Mammary epithelial cell (primary cell): ENCODE results near the gene C2orf78.

ENCODE experiments used
- EZH2 ChIP-seq: IDR thresholded peaks from 2 replicates; pipeline ENCODE4 v1.6.1; 2012; ENCODE audit warnings: low read length, inconsistent platforms, borderline replicate concordance
- TF ChIP-seq, protein P1 (sequence below), 2 donors: IDR thresholded peaks in 1 of 2; conservative IDR thresholded peaks in 1 of 2; 2 replicates each; pipeline ENCODE4 v1.5.1; 2011 to 2012; ENCODE audit warnings: inconsistent platforms in 2 of 2, low read length in 2 of 2, mild to moderate bottlenecking in 2 of 2, control low read depth in 1 of 2, low read depth in 1 of 2; ENCODE audit not compliant: insufficient read depth in 1 of 2; ENCODE audit errors: extremely low read depth in 1 of 2

DNA sequence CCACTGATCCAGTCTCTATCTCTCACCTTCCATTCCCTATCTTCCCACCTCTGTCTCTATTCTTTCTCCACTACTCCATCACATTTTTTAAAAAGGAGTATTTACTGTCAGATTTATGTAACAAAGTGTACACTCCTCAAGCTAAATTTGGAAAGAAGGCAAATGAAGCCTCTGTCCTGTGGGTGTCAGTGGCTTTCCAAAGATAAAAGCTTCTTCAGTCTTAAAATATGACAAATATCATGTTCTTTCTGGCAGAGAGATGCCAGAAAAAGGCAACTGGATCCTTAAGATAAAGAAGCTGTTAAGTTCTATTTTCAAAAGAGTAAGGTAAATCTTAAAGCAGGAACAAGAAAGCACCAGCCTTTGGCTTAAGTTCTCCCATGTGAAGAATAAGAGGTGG lies 11.2 kb upstream of the C2orf78 start:
- TF ChIP-seq, protein P1, sequence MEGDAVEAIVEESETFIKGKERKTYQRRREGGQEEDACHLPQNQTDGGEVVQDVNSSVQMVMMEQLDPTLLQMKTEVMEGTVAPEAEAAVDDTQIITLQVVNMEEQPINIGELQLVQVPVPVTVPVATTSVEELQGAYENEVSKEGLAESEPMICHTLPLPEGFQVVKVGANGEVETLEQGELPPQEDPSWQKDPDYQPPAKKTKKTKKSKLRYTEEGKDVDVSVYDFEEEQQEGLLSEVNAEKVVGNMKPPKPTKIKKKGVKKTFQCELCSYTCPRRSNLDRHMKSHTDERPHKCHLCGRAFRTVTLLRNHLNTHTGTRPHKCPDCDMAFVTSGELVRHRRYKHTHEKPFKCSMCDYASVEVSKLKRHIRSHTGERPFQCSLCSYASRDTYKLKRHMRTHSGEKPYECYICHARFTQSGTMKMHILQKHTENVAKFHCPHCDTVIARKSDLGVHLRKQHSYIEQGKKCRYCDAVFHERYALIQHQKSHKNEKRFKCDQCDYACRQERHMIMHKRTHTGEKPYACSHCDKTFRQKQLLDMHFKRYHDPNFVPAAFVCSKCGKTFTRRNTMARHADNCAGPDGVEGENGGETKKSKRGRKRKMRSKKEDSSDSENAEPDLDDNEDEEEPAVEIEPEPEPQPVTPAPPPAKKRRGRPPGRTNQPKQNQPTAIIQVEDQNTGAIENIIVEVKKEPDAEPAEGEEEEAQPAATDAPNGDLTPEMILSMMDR (conservative IDR thresholded peaks at IDR 0.05 in 1 of 2, IDR thresholded peaks at IDR 0.05 in 1 of 2; ENCODE audit: extremely low read depth in 1 of 2, insufficient read depth in 1 of 2, low read depth in 1 of 2, low read length in 2 of 2) = no peak
- no peak for TF ChIP-seq EZH2
